ENCODE data around the gene TAF1C. TPM values are rescaled to one million over a fixed set of nuclear protein-coding genes. Genes with fewer than 3 reads are reported as not detected.
A peak's percentile ranks its signal among the peaks of the same experiment; 100 is the strongest.

Gene TAF1C
- total RNA-seq, 1 donor from 2014 or later, result 74.7 TPM

GRCh38 chr16:84138824-84139627 lies 47.8 kb downstream of the TAF1C start:
- peak; percentile 26 for DNase-seq
- TF ChIP-seq CTCF (IDR thresholded peaks at IDR 0.05; ENCODE audit: partially characterized antibody, unreplicated experiment), result no peak
- Mint-ChIP-seq H3K9me3 (ENCODE audit: unreplicated experiment) (peaks cover 7% of the 10 kb centered on the region), H3K4me1 (ENCODE audit: low read depth, unreplicated experiment) (peaks cover 34% of the 10 kb centered on the region), H3K27ac (ENCODE audit: unreplicated experiment) (peak overlapping the region; percentile 99), H3K27me3 (ENCODE audit: unreplicated experiment) (peaks cover 4% of the 10 kb centered on the region), H3K4me3 (ENCODE audit: unreplicated experiment) (peak overlapping the region; percentile 85), H3K36me3 (ENCODE audit: unreplicated experiment) (no peaks in the 10 kb centered on the region)

GRCh38 chr16:84138500-84138823 lies 48.4 kb downstream of the TAF1C start:
- TF ChIP-seq CTCF (IDR thresholded peaks at IDR 0.05; ENCODE audit: partially characterized antibody, unreplicated experiment), result no peak
- H3K27me3 Mint-ChIP-seq (ENCODE audit: unreplicated experiment), result peaks cover 5% of the 10 kb centered on the region
- peaks cover 6% of the 10 kb centered on the region for H3K9me3 Mint-ChIP-seq (ENCODE audit: unreplicated experiment)
- H3K4me1 Mint-ChIP-seq (ENCODE audit: low read depth, unreplicated experiment), result peaks cover 33% of the 10 kb centered on the region
- H3K36me3 Mint-ChIP-seq (ENCODE audit: unreplicated experiment), result no peaks in the 10 kb centered on the region
- H3K27ac Mint-ChIP-seq (ENCODE audit: unreplicated experiment), result peak overlapping the region; percentile 99
- no peak for DNase-seq
- peak overlapping the region; percentile 85 for H3K4me3 Mint-ChIP-seq (ENCODE audit: unreplicated experiment)

- Mint-ChIP-seq H3K4me3 (ENCODE audit: unreplicated experiment) (no peak overlapping the region), H3K27ac (ENCODE audit: unreplicated experiment) (peak overlapping the region; percentile 6), H3K27me3 (ENCODE audit: unreplicated experiment) (peaks cover 5% of the 10 kb centered on the region), H3K9me3 (ENCODE audit: unreplicated experiment) (peaks cover 6% of the 10 kb centered on the region), H3K4me1 (ENCODE audit: low read depth, unreplicated experiment) (peaks cover 33% of the 10 kb centered on the region), H3K36me3 (ENCODE audit: unreplicated experiment) (no peaks in the 10 kb centered on the region)
- DNase-seq, result no peak
- no peak for TF ChIP-seq CTCF (IDR thresholded peaks at IDR 0.05; ENCODE audit: partially characterized antibody, unreplicated experiment)
These were observed 49.0 kb downstream of the TAF1C start for GRCh38 chr16:84137769-84138357.

- Mint-ChIP-seq H3K9me3 (ENCODE audit: unreplicated experiment) (peaks cover 6% of the 10 kb centered on the region), H3K4me3 (ENCODE audit: unreplicated experiment) (no peak overlapping the region), H3K36me3 (ENCODE audit: unreplicated experiment) (no peaks in the 10 kb centered on the region), H3K4me1 (ENCODE audit: low read depth, unreplicated experiment) (peaks cover 33% of the 10 kb centered on the region), H3K27ac (ENCODE audit: unreplicated experiment) (no peak overlapping the region), H3K27me3 (ENCODE audit: unreplicated experiment) (peaks cover 5% of the 10 kb centered on the region)
- no peak for DNase-seq
- TF ChIP-seq CTCF (IDR thresholded peaks at IDR 0.05; ENCODE audit: partially characterized antibody, unreplicated experiment), result no peak
These were observed 49.6 kb downstream of the TAF1C start for GRCh38 chr16:84137287-84137686.

All from glutamatergic neuron (in vitro differentiated cells).